MG63 (cell line): ENCODE results near the gene LDHD. TPM values are rescaled to one million over a fixed set of nuclear protein-coding genes. Genes with fewer than 3 reads are reported as not detected.

Experiments
- DNase-seq: peaks from one replicate; pipeline ENCODE4 v3.0.0-alpha.2; 2020
- H3K27me3 ChIP-seq: fragments of 250-450 bp; sonication (Bioruptor Pico); 2 replicates; pipeline ENCODE4 v1.5.1; 2020; ENCODE audit warnings: mild to moderate bottlenecking, moderate library complexity
- H3K36me3 ChIP-seq: fragments of 250-450 bp; sonication (Bioruptor Pico); 2 replicates; pipeline ENCODE4 v1.5.1; 2020; ENCODE audit warnings: mild to moderate bottlenecking, moderate library complexity
- H3K4me3 ChIP-seq: fragments of 250-450 bp; sonication (Bioruptor Pico); 2 replicates; pipeline ENCODE4 v1.5.1; 2020; ENCODE audit warnings: mild to moderate bottlenecking, moderate library complexity
- H3K9me3 ChIP-seq: fragments of 250-450 bp; sonication (Bioruptor Pico); 2 replicates; pipeline ENCODE4 v1.5.1; 2020; ENCODE audit warnings: mild to moderate bottlenecking, moderate library complexity
- total RNA-seq: library from RNA; depleted of rRNA; stranded (reverse); fragments of >200 nt; shearing (Covaris generic); gene quantifications from 2 replicates; pipeline ENCODE4 v1.2.3, GENCODE V29; 2014; ENCODE audit warnings: low replicate concordance

LDHD gene
- total RNA-seq, 1 experiment from 2014 or later: not detected

DNA sequence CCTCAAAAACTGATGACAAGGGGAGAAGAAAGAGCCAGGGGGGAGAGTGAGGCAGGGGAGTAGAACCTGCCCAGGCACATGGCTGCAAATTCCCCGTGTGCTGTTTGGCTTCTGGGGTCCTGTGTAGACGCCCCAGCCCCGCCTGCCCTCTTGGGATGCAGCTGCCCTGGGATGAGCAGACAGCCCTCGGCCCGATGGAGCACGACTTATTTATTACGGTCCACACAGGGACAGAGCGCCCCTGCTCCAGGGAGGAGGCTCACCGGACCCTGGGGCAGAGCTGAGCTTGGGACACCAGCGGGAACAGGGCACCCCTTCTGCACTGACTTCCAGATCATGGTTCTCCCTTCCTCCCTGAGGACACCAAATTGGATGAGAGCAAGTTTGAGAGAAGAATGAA, 9.1 kb downstream of the LDHD start:
- DNase-seq: no peak
- Histone ChIP-seq H3K27me3 (no peaks in the 10 kb centered on the region), H3K36me3 (no peaks in the 10 kb centered on the region), H3K9me3 (no peaks in the 10 kb centered on the region), H3K4me3 (no peak overlapping the region)

DNA sequence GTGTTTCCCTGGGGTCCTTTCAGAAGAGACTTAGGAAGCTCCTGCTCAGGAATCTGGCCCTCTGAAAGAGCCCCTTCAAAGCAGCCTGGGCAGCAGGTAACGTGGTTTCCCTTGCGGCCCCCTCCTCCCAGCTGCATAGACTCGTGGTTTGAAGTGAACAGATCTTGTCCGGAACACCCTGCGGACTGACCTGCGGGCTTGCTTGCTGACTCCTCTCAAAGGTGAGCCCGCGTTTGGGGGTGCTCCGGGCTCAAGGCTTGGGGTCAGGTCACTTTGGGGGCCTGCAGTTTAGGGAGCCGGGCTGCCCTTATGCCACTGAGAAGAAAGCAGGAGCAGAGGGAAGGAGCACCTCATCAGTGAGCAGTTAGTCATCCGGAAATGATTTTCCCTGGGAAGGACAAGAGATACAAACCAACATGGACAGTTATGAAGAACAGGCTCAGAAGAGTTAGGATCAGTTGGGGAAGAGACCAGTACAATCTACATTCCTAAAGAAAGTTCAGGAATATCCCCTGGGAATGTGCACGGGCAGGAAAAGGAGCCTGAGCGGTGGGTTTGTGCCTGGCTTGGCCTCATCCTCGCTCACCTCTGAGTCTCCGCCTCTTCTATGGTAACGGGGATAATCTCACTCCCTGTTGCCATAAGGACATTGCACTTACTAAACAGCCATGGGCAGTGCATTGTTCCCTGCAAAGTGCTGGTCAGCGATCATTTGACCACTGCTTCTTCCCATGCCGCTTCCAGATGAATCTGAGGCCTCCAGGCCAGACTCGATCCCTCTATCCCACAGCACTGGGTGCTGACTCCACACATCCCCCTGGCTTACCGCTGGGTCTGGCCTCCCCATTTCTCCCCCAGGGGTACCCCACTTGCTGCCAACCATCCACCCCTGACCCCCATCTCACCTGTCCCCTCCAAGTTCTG, 10.0 kb downstream of the LDHD start:
- H3K36me3 ChIP-seq: no peaks in the 10 kb centered on the region
- no peak overlapping the region for H3K4me3 ChIP-seq
- no peaks in the 10 kb centered on the region for H3K9me3 ChIP-seq
- DNase-seq: no peak
- H3K27me3 ChIP-seq: no peaks in the 10 kb centered on the region

DNA sequence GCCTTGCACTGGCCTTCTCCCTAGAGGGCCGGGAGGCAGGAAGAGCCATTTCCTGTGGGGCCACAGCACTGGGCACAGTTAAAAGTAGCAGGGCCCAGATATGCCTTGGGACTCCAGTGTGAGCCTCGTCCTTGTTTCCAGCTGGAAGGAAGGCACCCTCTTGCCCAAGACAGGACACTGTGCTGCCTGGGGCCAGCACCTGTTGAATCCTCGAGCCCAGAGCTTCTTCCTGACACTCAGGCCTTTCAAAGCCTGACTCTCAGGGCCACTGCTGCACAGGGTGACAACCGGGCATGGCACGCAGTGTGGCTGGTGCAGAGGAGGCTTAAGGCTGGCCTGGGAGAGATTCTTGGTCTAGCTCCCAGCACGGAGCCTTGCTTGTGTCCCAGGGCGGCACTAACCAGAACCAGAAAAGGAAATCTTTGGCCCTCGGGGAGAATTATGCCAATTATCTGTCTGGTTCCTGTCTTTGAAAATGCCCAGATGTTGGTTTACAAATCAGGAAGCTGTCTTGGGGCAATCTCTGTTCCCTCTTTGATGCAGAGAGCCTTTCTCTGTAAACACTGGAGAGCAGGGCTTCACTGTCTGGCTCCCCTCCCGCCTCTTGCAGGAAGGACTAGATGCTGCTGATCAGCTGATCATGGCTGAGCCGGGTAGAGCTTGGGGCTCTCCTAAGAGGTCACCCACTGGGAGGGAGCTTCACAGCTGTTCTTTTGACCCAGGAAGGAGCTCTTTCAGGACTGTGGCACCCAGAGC, 11.1 kb downstream of the LDHD start:
- Histone ChIP-seq H3K27me3 (no peaks in the 10 kb centered on the region), H3K9me3 (no peaks in the 10 kb centered on the region), H3K4me3 (no peak overlapping the region), H3K36me3 (no peaks in the 10 kb centered on the region)
- DNase-seq: no peak

DNA sequence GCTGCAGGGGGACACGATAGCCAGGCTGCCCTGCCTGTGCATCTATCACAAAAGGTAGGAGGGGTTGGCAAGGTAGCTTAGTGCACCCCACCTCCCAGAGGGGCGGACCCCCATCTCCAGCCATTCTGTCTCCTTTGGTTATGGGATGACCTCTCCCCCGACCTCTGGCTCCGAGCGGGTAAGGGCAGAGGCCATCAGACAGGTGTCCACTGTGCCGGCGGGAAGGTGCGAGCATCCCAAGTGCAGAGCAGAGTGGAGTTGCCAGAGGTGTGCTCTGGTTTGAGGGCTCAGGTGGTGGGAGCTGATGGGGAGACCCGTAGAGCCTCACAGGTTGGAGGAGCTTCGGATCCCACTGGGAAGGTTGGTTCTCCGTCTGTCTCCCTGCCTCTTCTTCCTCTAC, 11.7 kb downstream of the LDHD start:
- Histone ChIP-seq H3K4me3 (no peak overlapping the region), H3K9me3 (no peaks in the 10 kb centered on the region), H3K27me3 (no peaks in the 10 kb centered on the region), H3K36me3 (no peaks in the 10 kb centered on the region)
- no peak for DNase-seq

DNA sequence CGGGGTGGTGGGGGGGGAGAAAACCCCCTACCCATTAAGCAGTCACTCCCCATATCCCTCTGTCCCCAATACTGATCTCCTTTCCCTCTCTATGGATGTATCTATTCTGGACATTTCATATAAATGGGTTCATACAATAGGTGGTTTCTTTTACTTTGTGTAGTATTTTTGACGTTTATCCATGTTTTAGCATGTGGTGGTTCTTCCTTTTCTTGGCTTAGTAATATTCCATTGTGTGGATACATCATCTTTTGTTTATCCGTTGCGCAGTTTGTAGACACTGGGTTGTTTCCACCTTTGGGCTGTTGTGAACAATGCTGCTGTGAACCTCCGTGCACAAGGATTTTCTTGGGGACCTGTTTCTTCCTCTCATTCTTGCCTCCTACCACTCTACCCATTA, 12.6 kb downstream of the LDHD start:
- no peak overlapping the region for H3K4me3 ChIP-seq
- H3K36me3 ChIP-seq: no peaks in the 10 kb centered on the region
- no peaks in the 10 kb centered on the region for H3K27me3 ChIP-seq
- DNase-seq: no peak
- H3K9me3 ChIP-seq: no peaks in the 10 kb centered on the region

DNA sequence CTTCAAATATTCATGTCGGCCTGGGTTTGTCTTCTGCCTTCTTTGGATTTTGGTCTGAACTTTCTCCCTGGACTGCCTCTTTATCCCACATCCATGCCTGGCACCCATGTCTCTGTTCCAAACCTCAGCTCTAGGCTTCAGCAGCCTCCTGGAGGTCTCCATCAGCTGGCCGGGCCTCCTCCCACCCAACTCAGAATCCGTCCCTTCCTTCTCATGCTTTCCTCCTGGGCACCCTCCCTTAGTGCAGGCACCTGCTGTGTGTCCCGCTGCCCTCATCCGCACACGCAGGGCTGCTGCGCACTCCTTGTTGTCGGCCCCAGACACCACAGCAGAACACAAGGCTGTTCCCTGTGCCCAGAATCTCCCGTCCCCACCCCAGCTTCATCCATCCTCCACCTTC, 14.0 kb downstream of the LDHD start:
- Histone ChIP-seq H3K9me3 (no peaks in the 10 kb centered on the region), H3K27me3 (no peaks in the 10 kb centered on the region), H3K36me3 (no peaks in the 10 kb centered on the region), H3K4me3 (no peak overlapping the region)
- DNase-seq: no peak

DNA sequence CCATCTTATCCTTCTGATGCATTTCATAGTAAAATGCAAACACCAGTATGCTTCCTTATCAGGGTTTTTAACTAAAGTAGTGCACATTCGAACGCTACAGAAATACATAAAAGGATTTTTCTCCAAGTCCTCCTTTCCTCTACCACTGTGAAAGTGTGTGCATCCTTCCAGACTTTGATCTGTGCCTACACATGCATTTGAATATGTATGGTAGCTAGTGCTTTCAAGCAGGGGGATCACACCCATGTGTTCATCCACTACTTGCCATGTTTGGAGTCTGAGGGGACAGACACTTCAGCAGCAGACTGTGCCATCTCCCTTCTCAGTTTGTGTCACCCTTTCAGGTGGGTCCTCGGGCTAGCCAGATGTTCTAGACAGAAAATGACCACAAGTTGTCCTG, 14.9 kb downstream of the LDHD start:
- no peak overlapping the region for H3K4me3 ChIP-seq
- no peaks in the 10 kb centered on the region for H3K36me3 ChIP-seq
- no peaks in the 10 kb centered on the region for H3K9me3 ChIP-seq
- DNase-seq: no peak
- no peaks in the 10 kb centered on the region for H3K27me3 ChIP-seq

DNA sequence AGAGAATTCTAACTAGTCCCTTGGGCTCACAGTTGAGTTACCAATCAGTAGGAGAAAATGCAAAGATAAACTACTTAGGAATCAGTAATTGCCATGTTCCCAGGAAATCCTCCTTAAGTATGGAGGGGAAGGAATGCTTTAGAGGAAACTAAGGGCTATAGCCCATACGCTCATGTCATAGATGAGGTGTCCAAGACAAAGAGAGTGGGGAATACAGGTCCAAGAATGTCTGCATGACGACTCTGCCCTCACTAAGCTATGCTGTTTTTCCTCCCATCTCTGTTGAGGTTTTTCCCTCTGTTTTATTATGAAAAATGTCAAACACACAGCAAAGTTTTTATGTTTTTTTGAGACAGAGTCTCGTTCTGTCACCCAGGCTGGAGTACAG, 16.0 kb downstream of the LDHD start:
- Histone ChIP-seq H3K36me3 (no peaks in the 10 kb centered on the region), H3K9me3 (no peaks in the 10 kb centered on the region), H3K27me3 (no peaks in the 10 kb centered on the region), H3K4me3 (no peak overlapping the region)
- no peak for DNase-seq

DNA sequence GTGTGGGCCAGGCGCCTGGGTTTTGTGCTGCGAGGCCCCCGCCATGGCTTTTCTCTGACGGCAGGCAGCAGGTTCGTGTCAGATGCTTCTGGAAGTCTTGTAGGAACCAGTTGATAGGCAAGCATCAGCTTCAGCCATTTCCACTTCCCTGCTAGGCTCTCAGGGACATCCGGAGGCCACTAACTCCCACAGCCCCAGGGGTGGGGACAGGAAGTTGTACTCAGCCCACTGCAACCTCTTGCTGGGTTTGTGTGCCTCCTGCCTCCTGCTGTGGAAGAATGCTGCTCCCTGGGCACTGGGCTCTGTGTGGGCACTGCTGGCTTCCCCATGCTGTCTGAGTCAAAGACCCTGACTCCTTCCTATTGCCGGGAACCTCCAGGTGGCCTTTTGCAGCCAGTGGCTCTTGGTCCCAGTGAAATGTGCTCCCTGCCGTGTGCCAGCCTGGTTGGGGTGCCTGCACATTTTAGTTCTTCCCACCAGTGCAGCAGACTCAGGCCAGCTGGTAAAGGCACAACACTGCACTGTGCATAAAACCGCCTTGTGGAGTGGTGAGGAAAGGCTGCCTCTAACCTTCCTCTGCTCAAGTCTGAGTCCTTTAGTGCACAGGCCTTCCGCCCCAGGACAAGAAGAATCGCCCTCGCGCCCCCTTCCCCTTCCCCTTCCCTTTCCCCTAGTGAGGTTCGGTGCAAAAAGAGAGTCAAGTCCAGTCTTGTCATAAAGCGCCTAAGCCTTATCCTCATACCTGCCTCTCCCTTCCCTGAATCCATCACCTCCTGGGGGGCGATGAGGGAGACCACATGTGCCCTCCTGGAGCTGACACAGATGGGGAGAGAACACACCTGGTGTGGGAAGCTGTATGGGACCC, 16.6 kb downstream of the LDHD start:
- Histone ChIP-seq H3K36me3 (no peaks in the 10 kb centered on the region), H3K27me3 (no peaks in the 10 kb centered on the region), H3K9me3 (no peaks in the 10 kb centered on the region), H3K4me3 (no peak overlapping the region)
- peak; percentile 65 for DNase-seq

DNA sequence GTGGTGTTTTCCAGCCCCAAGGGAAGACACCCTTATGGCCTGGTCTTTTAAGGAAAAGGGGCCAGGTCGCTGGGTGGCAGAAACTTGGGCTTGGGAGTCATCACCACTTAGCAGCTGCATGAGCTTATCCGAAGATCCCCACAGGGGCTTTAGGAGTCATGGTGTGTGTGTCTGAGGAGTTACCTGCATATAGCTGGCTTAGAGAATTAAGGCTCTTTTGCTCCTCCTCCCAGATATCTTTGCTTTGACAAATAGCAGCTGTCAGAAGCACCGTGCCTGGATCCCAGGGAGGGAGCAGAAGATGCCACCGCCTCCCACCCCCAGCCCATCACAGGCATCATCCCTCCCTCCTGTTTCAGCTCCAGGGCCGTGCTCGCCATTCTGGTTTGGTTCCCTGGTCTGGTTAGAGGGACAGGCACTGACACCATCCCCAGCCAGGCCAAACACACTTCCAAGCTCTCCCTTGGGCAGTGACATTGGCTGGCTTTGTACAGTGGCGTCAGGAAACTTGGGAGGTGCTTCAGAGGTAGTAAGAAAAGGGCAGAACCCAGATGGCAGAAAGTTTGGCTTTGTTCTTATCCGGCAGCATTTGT, 17.4 kb downstream of the LDHD start:
- no peaks in the 10 kb centered on the region for H3K9me3 ChIP-seq
- H3K36me3 ChIP-seq: no peaks in the 10 kb centered on the region
- H3K4me3 ChIP-seq: no peak overlapping the region
- no peaks in the 10 kb centered on the region for H3K27me3 ChIP-seq
- no peak for DNase-seq

DNA sequence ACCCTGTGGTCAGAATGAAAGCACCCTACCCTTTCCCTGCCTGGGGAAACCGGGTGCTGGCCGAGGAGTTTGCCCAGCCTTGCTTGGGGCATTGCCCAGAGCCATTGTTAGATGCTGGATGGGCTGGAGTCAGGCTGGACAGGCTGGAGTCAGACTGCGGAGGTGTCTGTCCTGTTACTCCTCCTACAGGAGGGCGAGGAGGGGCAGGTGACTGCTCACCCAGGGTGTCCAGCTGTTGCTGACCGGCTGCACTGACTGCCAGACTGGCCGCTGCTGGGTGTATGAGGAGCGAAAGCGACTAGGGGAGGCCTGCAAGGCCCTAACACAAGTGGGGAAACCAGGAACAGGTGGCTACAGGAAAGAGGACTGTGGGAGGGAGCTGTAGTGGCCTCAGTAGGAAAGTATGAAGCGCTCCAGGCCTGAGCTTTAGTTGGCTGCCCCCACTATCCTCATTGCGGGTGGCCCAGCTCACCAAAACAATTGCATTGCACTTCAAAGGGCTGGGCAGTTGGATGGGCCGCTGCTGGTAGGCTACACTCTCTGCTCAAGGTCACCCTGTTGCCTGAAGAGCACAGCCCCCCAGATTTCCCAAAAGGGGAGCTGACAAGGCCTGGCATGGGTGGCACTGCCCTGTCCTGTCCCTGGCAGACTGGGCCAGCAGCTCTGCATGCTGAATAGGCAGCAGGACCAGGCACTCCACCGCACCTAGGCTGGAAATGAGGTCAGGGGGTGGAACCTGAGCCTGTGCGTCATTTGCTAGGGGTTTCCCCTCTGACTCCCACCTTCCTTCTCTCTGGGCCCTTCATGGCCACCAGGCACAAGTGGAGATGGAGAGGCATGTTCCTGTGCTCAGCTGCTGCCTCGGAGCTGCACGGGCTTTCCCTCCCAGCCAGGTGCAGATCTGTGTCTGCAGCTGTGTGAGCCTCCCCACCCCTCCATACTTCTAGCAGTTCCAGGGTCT, 18.4 kb downstream of the LDHD start:
- H3K27me3 ChIP-seq: no peaks in the 10 kb centered on the region
- no peaks in the 10 kb centered on the region for H3K9me3 ChIP-seq
- no peaks in the 10 kb centered on the region for H3K36me3 ChIP-seq
- no peak for DNase-seq
- no peak overlapping the region for H3K4me3 ChIP-seq

DNA sequence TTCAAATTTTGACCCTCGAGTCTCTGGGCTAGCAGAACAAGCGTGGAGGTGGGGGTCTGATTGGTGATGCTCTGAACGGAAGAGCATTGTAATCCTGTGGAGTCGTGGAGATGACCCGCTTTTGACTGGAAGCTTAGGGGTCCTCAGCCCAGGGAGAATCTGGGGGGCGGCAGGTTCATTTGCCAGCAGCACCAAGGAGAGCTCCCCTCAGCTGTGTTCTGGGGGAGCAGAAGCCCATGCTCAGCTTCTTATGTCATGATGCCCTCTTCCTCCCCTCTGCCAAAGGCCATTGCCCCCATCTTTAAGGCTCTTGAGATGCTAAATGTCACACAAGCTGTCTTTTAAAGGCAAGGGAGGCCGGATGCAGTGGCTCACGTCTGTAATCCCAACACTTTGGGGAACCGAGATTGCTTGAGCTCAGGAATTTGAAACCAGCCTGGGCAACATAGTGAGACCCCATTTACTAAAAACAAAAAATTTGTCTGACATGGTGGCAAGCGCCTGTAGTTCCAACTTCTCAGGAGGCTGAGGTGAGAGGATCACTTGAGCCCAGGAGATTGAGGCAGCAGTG, 19.3 kb downstream of the LDHD start:
- Histone ChIP-seq H3K36me3 (no peaks in the 10 kb centered on the region), H3K27me3 (no peaks in the 10 kb centered on the region), H3K4me3 (no peak overlapping the region), H3K9me3 (no peaks in the 10 kb centered on the region)
- no peak for DNase-seq

DNA sequence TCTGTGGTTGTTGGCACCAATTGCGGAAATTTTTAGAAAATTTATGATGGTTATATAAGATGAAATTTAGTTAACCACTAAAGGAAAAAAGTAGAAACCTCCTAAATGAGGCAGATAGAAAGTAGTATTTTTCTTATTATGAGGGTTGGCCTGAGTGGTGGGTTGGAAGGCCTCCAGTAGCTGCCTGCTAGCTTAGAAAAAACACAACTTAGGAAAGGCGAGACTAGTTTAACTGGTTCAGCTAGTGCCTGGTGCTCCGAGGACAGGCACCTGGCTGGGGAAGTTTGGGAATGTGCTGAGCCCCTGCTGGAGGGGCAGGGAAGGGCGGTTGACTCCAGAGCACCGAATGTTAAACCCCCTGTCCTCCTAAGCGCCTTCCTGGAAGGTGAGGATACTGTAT, 19.9 kb downstream of the LDHD start:
- DNase-seq: no peak
- no peak overlapping the region for H3K4me3 ChIP-seq
- H3K36me3 ChIP-seq: no peaks in the 10 kb centered on the region
- no peaks in the 10 kb centered on the region for H3K27me3 ChIP-seq
- H3K9me3 ChIP-seq: no peaks in the 10 kb centered on the region

DNA sequence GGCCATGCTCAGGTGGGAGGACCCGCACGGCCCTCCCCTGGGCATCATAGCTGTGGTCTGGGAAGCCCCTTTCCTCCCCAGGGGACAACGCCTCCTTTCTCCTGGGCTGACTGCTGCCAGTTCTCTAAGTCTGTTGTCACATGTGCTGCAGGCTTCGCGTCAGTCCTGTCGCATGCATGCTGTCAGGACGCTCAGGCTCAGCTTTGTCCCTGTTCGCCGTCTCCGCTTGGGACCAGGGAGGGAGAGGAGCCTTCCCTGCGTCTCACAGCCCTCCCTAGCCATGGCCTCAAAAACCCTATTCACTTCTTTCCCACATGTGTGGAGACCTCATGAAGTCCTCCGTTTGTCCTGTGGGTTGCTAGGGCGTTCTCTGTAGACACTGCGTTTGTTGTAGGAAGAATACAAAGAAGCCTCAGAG, 21.4 kb downstream of the LDHD start:
- no peaks in the 10 kb centered on the region for H3K27me3 ChIP-seq
- H3K9me3 ChIP-seq: no peaks in the 10 kb centered on the region
- no peak overlapping the region for H3K4me3 ChIP-seq
- no peaks in the 10 kb centered on the region for H3K36me3 ChIP-seq
- no peak for DNase-seq
